Measurements from ENCODE around the gene TC2N. TPM values are rescaled to one million over a fixed set of nuclear protein-coding genes. Genes with fewer than 3 reads are reported as not detected.

The TC2N gene
- total RNA-seq, 6 experiments from 2014 or later = 0.10 to 0.71 (median 0.33) TPM

GRCh38 chr14:91866511-91867295 is 633 bp downstream of the TC2N start:
- Mint-ChIP-seq H3K4me3 (no peak overlapping the region), H3K27ac (no peak overlapping the region), H3K9me3 (no peaks in the 10 kb centered on the region), H3K27me3 (ENCODE audit: insufficient read depth) (no peaks in the 10 kb centered on the region; the same call in 1 of the 2 replicates), H3K36me3 (ENCODE audit: low read depth) (peaks cover 22% of the 10 kb centered on the region), H3K4me1 (ENCODE audit: low read depth) (no peaks in the 10 kb centered on the region)
- DNase-seq = no peak
- no peak for TF ChIP-seq CTCF (IDR thresholded peaks at IDR 0.05)

GRCh38 chr14:91866061-91866460 is 1.3 kb downstream of the TC2N start:
- Mint-ChIP-seq H3K4me1 (ENCODE audit: low read depth) (no peaks in the 10 kb centered on the region), H3K9me3 (no peaks in the 10 kb centered on the region), H3K36me3 (ENCODE audit: low read depth) (peaks cover 22% of the 10 kb centered on the region), H3K4me3 (no peak overlapping the region), H3K27me3 (ENCODE audit: insufficient read depth) (peaks cover 3% of the 10 kb centered on the region; the same call in 1 of the 2 replicates), H3K27ac (no peak overlapping the region)
- TF ChIP-seq CTCF (IDR thresholded peaks at IDR 0.05) = no peak
- DNase-seq = no peak

- no peaks in the 10 kb centered on the region for H3K36me3 Mint-ChIP-seq (ENCODE audit: low read depth)
- no peaks in the 10 kb centered on the region for H3K9me3 Mint-ChIP-seq
- no peak overlapping the region for H3K4me3 Mint-ChIP-seq
- peaks cover 3% of the 10 kb centered on the region for H3K27me3 Mint-ChIP-seq (ENCODE audit: insufficient read depth)
- no peak for TF ChIP-seq CTCF (IDR thresholded peaks at IDR 0.05)
- peaks cover 17% of the 10 kb centered on the region for H3K4me1 Mint-ChIP-seq (ENCODE audit: low read depth)
- DNase-seq = no peak
- H3K27ac Mint-ChIP-seq = no peak overlapping the region
Measured at GRCh38 chr14:91862417-91862816, 4.9 kb downstream of the TC2N start.

GRCh38 chr14:91861091-91861490 is 6.2 kb downstream of the TC2N start:
- Mint-ChIP-seq H3K4me3 (no peak overlapping the region), H3K27me3 (ENCODE audit: insufficient read depth) (peaks cover 3% of the 10 kb centered on the region), H3K4me1 (ENCODE audit: low read depth) (peaks cover 17% of the 10 kb centered on the region), H3K27ac (no peak overlapping the region), H3K36me3 (ENCODE audit: low read depth) (no peaks in the 10 kb centered on the region), H3K9me3 (no peaks in the 10 kb centered on the region)
- TF ChIP-seq CTCF (IDR thresholded peaks at IDR 0.05) = no peak
- DNase-seq = no peak

GRCh38 chr14:91860238-91860637 is 7.1 kb downstream of the TC2N start:
- H3K4me1 Mint-ChIP-seq (ENCODE audit: low read depth) = peaks cover 24% of the 10 kb centered on the region
- no peaks in the 10 kb centered on the region for H3K36me3 Mint-ChIP-seq (ENCODE audit: low read depth)
- no peaks in the 10 kb centered on the region for H3K9me3 Mint-ChIP-seq
- TF ChIP-seq CTCF (IDR thresholded peaks at IDR 0.05) = no peak
- peaks cover 5% of the 10 kb centered on the region for H3K27me3 Mint-ChIP-seq (ENCODE audit: insufficient read depth)
- DNase-seq = no peak
- no peak overlapping the region for H3K27ac Mint-ChIP-seq
- no peak overlapping the region for H3K4me3 Mint-ChIP-seq

All from HFFc6 (cell line).